GM12878 (cell line): ENCODE results near the gene RETREG3. TPM values are rescaled to one million over a fixed set of nuclear protein-coding genes. Genes with fewer than 3 reads are reported as not detected.

Experiments
- ATAC-seq: fragments of 200-7000 bp; cut with Tn5 transposase; 3 replicates; pipeline ENCODE4 v1.9.1; 2020; ENCODE audit warnings: mild to moderate bottlenecking, moderate library complexity
- BruUV-seq: library from RNA; stranded (reverse); fragments of 400-500 nt; replicated peaks from 2 replicates; lab custom pipeline; 2021; lab: Mats Ljungman, UMichigan
- CTCF ChIA-PET: fragments of 300-600 bp; sonication (Branson Sonifier 250); formaldehyde crosslinking; extraction: SDS; loops from one replicate; lab custom pipeline; 2021; ENCODE audit warnings: inconsistent platforms; lab: Yijun Ruan, JAX
- POLR2A ChIA-PET: fragments of 350-600 bp; formaldehyde crosslinking; extraction: SDS; loops from one replicate; lab custom pipeline; 2021; ENCODE audit warnings: inconsistent platforms; lab: Charles Lee
- RAD21 ChIA-PET: fragments of 300-600 bp; sonication (Branson Sonifier 250); formaldehyde crosslinking; loops from one replicate; lab custom pipeline; 2023; ENCODE audit warnings: antibody characterized with exemption; ENCODE audit not compliant: unreplicated experiment; lab: Charles Lee
- SMC1A ChIA-PET: fragments of 300-600 bp; sonication (Branson Sonifier 250); formaldehyde crosslinking; loops from one replicate; lab custom pipeline; 2023; ENCODE audit not compliant: unreplicated experiment, uncharacterized antibody; lab: Charles Lee
- DNase-seq: peaks from one replicate; pipeline ENCODE4 v3.0.0-alpha.2; 2011; ENCODE audit warnings: low read depth, low spot score
- FAIRE-seq: peaks from 3 replicates; lab custom pipeline; 2011; peaks lifted over from hg19 to GRCh38; lab: Jason Lieb, UNC
- H2AFZ ChIP-seq: 2 replicates; pipeline ENCODE4 v1.6.0; 2011; ENCODE audit warnings: low read depth, low read length, control low read depth; ENCODE audit not compliant: control insufficient read depth
- H3K27ac ChIP-seq: 2 replicates; pipeline ENCODE4 v1.5.1; 2011; ENCODE audit warnings: control low read depth; ENCODE audit not compliant: control insufficient read depth, insufficient read depth
- H3K27me3 ChIP-seq, 2 experiments: replicated peaks in 1 of 2; 2 replicates each; pipeline versions ENCODE4 v1.6.0 to v1.6.1; 2011; ENCODE audit warnings: low read length in 1 of 2; ENCODE audit not compliant: control insufficient read depth in 2 of 2, insufficient read depth in 2 of 2
- H3K36me3 ChIP-seq, 2 experiments: 2 replicates each; pipeline ENCODE4 v1.5.1; 2011; ENCODE audit warnings: low read length in 1 of 2; ENCODE audit not compliant: control insufficient read depth in 2 of 2, insufficient read depth in 2 of 2
- H3K4me1 ChIP-seq: 2 replicates; pipeline ENCODE4 v1.6.1; 2011; ENCODE audit warnings: mild to moderate bottlenecking, low read length, moderate library complexity, mixed read lengths; ENCODE audit not compliant: control insufficient read depth, insufficient read depth
- H3K4me2 ChIP-seq: 2 replicates; pipeline ENCODE4 v1.6.0; 2011; ENCODE audit warnings: control low read depth; ENCODE audit not compliant: control insufficient read depth, insufficient read depth
- H3K4me3 ChIP-seq: fragments of 200-600 bp; sonication (generic); 2 replicates; pipeline ENCODE4 v1.5.1; 2016
- H3K79me2 ChIP-seq: 2 replicates; pipeline ENCODE4 v1.6.0; 2011; ENCODE audit warnings: low read length; ENCODE audit not compliant: control insufficient read depth, insufficient read depth
- H3K9ac ChIP-seq: 2 replicates; pipeline ENCODE4 v1.8.0; 2011; ENCODE audit warnings: low read length, control low read depth, mixed read lengths; ENCODE audit not compliant: control insufficient read depth, insufficient read depth
- H3K9me3 ChIP-seq: replicated peaks from 3 replicates; pipeline ENCODE4 v1.5.1; 2011; ENCODE audit warnings: mild to moderate bottlenecking, low read length; ENCODE audit not compliant: control insufficient read depth, insufficient read depth
- H4K20me1 ChIP-seq: 2 replicates; pipeline ENCODE4 v1.6.0; 2011; ENCODE audit not compliant: control insufficient read depth, insufficient read depth
- BRCA1 ChIP-seq: IDR thresholded peaks from 2 replicates; pipeline ENCODE4 v1.6.1; 2011; ENCODE audit warnings: low read depth, low read length, improper control_type of control experiment
- FOXK2 ChIP-seq: fragments of 450-650 bp; IDR thresholded peaks from 2 replicates; pipeline ENCODE4 v1.6.1; 2017; ENCODE audit warnings: mild to moderate bottlenecking, moderate library complexity
- HDGF ChIP-seq: fragments of 450-650 bp; IDR thresholded peaks from 2 replicates; pipeline ENCODE4 v1.6.1; 2016; ENCODE audit warnings: antibody characterized with exemption
- NFXL1 ChIP-seq: fragments of 450-650 bp; IDR thresholded peaks from 2 replicates; pipeline ENCODE4 v1.6.1; 2017; ENCODE audit warnings: antibody characterized with exemption, mild to moderate bottlenecking, borderline replicate concordance
- PAX5 ChIP-seq: IDR thresholded peaks from 2 replicates; pipeline ENCODE4 v1.6.1; 2011; ENCODE audit warnings: low read depth, low read length, borderline replicate concordance
- RAD51 ChIP-seq: fragments of 450-650 bp; IDR thresholded peaks from 2 replicates; pipeline ENCODE4 v1.6.1; 2016; ENCODE audit warnings: moderate library complexity, mild to moderate bottlenecking, inconsistent platforms
- RELA ChIP-seq: fragments of 450-650 bp; IDR thresholded peaks from 2 replicates; pipeline ENCODE4 v1.8.0; 2014; ENCODE audit warnings: borderline replicate concordance; ENCODE audit not compliant: partially characterized antibody
- RUNX3 ChIP-seq: IDR thresholded peaks from 2 replicates; pipeline ENCODE4 v1.6.1; 2012; ENCODE audit warnings: low read length, inconsistent platforms
- SMARCA5 ChIP-seq: fragments of 450-650 bp; IDR thresholded peaks from 2 replicates; pipeline ENCODE4 v1.6.1; 2017; ENCODE audit warnings: mild to moderate bottlenecking
- SPI1 ChIP-seq: IDR thresholded peaks from 2 replicates; pipeline ENCODE4 v1.6.1; 2011; ENCODE audit warnings: low read depth, mild to moderate bottlenecking, low read length, moderate library complexity, borderline replicate concordance; ENCODE audit not compliant: insufficient read depth
- SUZ12 ChIP-seq: fragments of 200-600 bp; sonication (generic); IDR thresholded peaks from one replicate; pipeline ENCODE4 v1.6.1; 2018; ENCODE audit warnings: antibody characterized with exemption, mild to moderate bottlenecking; ENCODE audit not compliant: unreplicated experiment
- TCF3 ChIP-seq: IDR thresholded peaks from 2 replicates; pipeline ENCODE4 v1.6.1; 2012; ENCODE audit warnings: low read depth, mild to moderate bottlenecking, low read length, borderline replicate concordance; ENCODE audit not compliant: insufficient read depth
- ZBED1 ChIP-seq: IDR thresholded peaks from 2 replicates; pipeline ENCODE4 v1.6.1; 2016; ENCODE audit warnings: borderline replicate concordance
- ZNF217 ChIP-seq: fragments of 450-650 bp; IDR thresholded peaks from 2 replicates; pipeline ENCODE4 v1.6.1; 2017; ENCODE audit warnings: antibody characterized with exemption, mild to moderate bottlenecking
- WGBS: methylation state at CpG from one replicate; pipeline ENCODE4 v1.1.6; 2016; ENCODE audit warnings: low lambda C conversion rate; ENCODE audit not compliant: insufficient replicate concordance, insufficient coverage; ENCODE audit errors: missing lambda C conversion rate; 5-methylcytosine and 5-hydroxymethylcytosine counted together
- in situ Hi-C: fragments of 300-500 bp; cut with MboI; formaldehyde crosslinking; loops from 9 replicates; pipeline ENCODE4 v1.14.3; 2018; ENCODE audit warnings: mixed read lengths
- intact Hi-C: fragments of 100-400 bp; cut with micrococcal nuclease; formaldehyde crosslinking; loops from one replicate; pipeline ENCODE4 v1.14.2; 2022; ENCODE audit not compliant: unreplicated experiment
- polyA plus RNA-seq, 11 experiments: library from polyadenylated mRNA; depleted of rRNA in 4 of 11; unstranded in 6 of 11; stranded (reverse) in 5 of 11; fragments of >200 nt; fragmentation: Nextera tagmentation in 4 of 11; fragmentation: Illumina TruSeq in 1 of 11; extraction: Ambion mirVana in 4 of 11; extraction: Trizol in 1 of 11; gene quantifications; 1 replicate in 1 of 11; 2 replicates in 10 of 11; pipeline versions ENCODE4 v1.2.1 to v1.2.3, GENCODE V29; 2011 to 2016; ENCODE audit warnings: inconsistent platforms in 2 of 11, missing spikeins in 2 of 11, low read depth in 1 of 11
- total RNA-seq, 4 experiments: library from RNA; depleted of rRNA in 3 of 4; stranded (reverse); fragments of >200 nt in 3 of 4; fragmentation: Illumina TruSeq in 1 of 4; extraction: Trizol in 1 of 4; gene quantifications; 2 replicates each; pipeline versions ENCODE4 v1.2.1 to v1.2.3, GENCODE V29; 2013 to 2021
- TF ChIP-seq, protein P1 (sequence below): IDR thresholded peaks from 2 replicates; pipeline ENCODE4 v1.6.1; 2011; ENCODE audit warnings: low read depth, mild to moderate bottlenecking, low read length, moderate library complexity, borderline replicate concordance; ENCODE audit errors: extremely low read depth
- TF ChIP-seq, protein P2 (sequence below): IDR thresholded peaks from 2 replicates; pipeline ENCODE4 v1.6.1; 2011; ENCODE audit warnings: mild to moderate bottlenecking, low read depth, low read length, moderate library complexity; ENCODE audit not compliant: insufficient replicate concordance
- TF ChIP-seq, protein P3 (sequence below): fragments of 150-350 bp; IDR thresholded peaks from 2 replicates; pipeline ENCODE4 v1.6.1; 2016; ENCODE audit warnings: low read depth, low read length

The RETREG3 gene
- total and polyA plus RNA-seq, 10 of the 15 experiments (the other 5 are each of a cell fraction or from before 2014, with no cell fraction given): 7.0 to 50.6 (median 27.3) TPM

DNA sequence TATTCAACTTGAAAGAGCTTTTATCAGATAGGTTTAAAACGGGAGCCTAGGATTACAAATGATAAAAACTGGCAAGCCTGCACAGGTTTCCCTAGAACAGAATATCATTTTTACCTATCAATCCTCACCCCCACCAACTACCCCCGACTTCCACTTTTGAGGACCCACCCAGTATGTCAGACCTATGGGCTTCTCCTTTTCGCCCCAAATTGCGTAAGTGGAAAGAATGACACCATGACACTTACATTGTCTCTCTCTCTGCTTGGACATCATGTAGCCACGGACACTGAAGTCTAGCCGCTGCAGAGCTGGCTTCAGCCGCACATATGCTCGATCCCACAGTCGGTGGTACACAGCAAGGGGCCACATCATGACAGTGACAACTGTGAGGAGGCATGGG, 24.3 kb downstream of the RETREG3 start:
- Histone ChIP-seq H3K79me2 (peaks cover 3% of the 10 kb centered on the region), H3K4me1 (peaks cover 40% of the 10 kb centered on the region), H2AFZ (no peak overlapping the region), H3K4me2 (no peak overlapping the region), H3K27ac (no peak overlapping the region), H3K9ac (no peak overlapping the region), H3K36me3 (peaks cover 30 to 55% of the 10 kb centered on the region in 2 experiments)
- WGBS: 98% methylated on average over 9 of the region's 9 CpGs
- ATAC-seq: no peak
- no TSS peak for BruUV-seq
- ChIA-PET RAD21 (interaction anchor here (0.6 to 3.6 kb wide), 2 partner anchors 20 to 125 kb away, joined by 4 to 18 read pairs; no protein-coding TSS in a partner anchor), POLR2A (interaction anchor here (0.6 to 1.5 kb wide), 4 partner anchors 10 to 133 kb away, joined by 3 to 9 read pairs (median 6); no protein-coding TSS in a partner anchor), CTCF (interaction anchor here (9.8 kb wide), 1 partner anchor 92 kb away, joined by 239 read pairs; the partner anchor contains the start of genes CCR10 and PLEKHH3), SMC1A (interaction anchor here (0.7 to 7.1 kb wide), 3 partner anchors 21 to 178 kb away, joined by 3 to 69 read pairs (median 4); partner anchors contain the start of genes CCR10, RETREG3 and TUBG1)
- DNase-seq: no peak
- no peak for FAIRE-seq
- intact Hi-C loops: no loop called here
- TF ChIP-seq RUNX3 (no peak), TCF3 (no peak), NFXL1 (no peak), ZNF217 (no peak), ZBED1 (no peak), RAD51 (no peak), SUZ12 (no peak), BRCA1 (no peak), SPI1 (no peak), PAX5 (no peak), HDGF (no peak), FOXK2 (no peak), SMARCA5 (no peak), RELA (no peak)
- TF ChIP-seq, protein P1, sequence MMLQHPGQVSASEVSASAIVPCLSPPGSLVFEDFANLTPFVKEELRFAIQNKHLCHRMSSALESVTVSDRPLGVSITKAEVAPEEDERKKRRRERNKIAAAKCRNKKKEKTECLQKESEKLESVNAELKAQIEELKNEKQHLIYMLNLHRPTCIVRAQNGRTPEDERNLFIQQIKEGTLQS: no peak
- TF ChIP-seq, protein P2, sequence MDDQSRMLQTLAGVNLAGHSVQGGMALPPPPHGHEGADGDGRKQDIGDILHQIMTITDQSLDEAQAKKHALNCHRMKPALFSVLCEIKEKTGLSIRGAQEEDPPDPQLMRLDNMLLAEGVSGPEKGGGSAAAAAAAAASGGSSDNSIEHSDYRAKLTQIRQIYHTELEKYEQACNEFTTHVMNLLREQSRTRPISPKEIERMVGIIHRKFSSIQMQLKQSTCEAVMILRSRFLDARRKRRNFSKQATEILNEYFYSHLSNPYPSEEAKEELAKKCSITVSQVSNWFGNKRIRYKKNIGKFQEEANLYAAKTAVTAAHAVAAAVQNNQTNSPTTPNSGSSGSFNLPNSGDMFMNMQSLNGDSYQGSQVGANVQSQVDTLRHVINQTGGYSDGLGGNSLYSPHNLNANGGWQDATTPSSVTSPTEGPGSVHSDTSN: no peak
- TF ChIP-seq, protein P3, sequence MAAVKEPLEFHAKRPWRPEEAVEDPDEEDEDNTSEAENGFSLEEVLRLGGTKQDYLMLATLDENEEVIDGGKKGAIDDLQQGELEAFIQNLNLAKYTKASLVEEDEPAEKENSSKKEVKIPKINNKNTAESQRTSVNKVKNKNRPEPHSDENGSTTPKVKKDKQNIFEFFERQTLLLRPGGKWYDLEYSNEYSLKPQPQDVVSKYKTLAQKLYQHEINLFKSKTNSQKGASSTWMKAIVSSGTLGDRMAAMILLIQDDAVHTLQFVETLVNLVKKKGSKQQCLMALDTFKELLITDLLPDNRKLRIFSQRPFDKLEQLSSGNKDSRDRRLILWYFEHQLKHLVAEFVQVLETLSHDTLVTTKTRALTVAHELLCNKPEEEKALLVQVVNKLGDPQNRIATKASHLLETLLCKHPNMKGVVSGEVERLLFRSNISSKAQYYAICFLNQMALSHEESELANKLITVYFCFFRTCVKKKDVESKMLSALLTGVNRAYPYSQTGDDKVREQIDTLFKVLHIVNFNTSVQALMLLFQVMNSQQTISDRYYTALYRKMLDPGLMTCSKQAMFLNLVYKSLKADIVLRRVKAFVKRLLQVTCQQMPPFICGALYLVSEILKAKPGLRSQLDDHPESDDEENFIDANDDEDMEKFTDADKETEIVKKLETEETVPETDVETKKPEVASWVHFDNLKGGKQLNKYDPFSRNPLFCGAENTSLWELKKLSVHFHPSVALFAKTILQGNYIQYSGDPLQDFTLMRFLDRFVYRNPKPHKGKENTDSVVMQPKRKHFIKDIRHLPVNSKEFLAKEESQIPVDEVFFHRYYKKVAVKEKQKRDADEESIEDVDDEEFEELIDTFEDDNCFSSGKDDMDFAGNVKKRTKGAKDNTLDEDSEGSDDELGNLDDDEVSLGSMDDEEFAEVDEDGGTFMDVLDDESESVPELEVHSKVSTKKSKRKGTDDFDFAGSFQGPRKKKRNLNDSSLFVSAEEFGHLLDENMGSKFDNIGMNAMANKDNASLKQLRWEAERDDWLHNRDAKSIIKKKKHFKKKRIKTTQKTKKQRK: no peak
- TF ChIP-seq, all 136 proteins: peak for 0
- Histone ChIP-seq H4K20me1 (no peaks in the 10 kb centered on the region), H3K27me3 (no peaks in the 10 kb centered on the region), H3K4me3 (no peak overlapping the region), H3K9me3 (no peaks in the 10 kb centered on the region)
- in situ Hi-C loops: no loop called here
